Activated CD8-positive, alpha-beta memory T cell treated with anti-CD3 and anti-CD28 coated beads, Interleukin-2, amount 50 U/mL, for 24 hours (primary cell): Measurements from ENCODE around the gene JARID2.
"Not testable (repeated sequence)": the region's sequence is repeated elsewhere in the genome, so short reads cannot be mapped to it uniquely, and the experiment has no call there.

Source experiments
- DNase-seq: peaks from one replicate; pipeline ENCODE4 v3.0.0-alpha.2; 2020; ENCODE audit errors: extremely low read depth

The JARID2 gene

GRCh38 chr6:15288856-15289255, 43.0 kb downstream of the JARID2 start:
- no peak for DNase-seq

- not testable (repeated sequence) for DNase-seq
Observed at GRCh38 chr6:15289456-15289855, 43.6 kb downstream of the JARID2 start.

GRCh38 chr6:15290067-15290680, 44.3 kb downstream of the JARID2 start:
- DNase-seq = no peak

GRCh38 chr6:15290962-15291704, 45.3 kb downstream of the JARID2 start:
- DNase-seq = no peak

GRCh38 chr6:15292721-15293302, 46.9 kb downstream of the JARID2 start:
- DNase-seq = no peak

- no peak for DNase-seq
Observed at GRCh38 chr6:15293674-15294073, 47.8 kb downstream of the JARID2 start.

GRCh38 chr6:15294504-15294903, 48.6 kb downstream of the JARID2 start:
- DNase-seq = no peak

GRCh38 chr6:15296249-15296648, 50.4 kb downstream of the JARID2 start:
- DNase-seq = no peak

- no peak for DNase-seq
Observed at GRCh38 chr6:15296735-15297134, 50.9 kb downstream of the JARID2 start.

GRCh38 chr6:15297167-15297566, 51.3 kb downstream of the JARID2 start:
- DNase-seq = not testable (repeated sequence)

- DNase-seq = no peak
Observed at GRCh38 chr6:15297895-15298590, 52.2 kb downstream of the JARID2 start.

- peak; percentile 29 for DNase-seq
Observed at GRCh38 chr6:15299430-15300131, 53.7 kb downstream of the JARID2 start.

- DNase-seq = no peak
Observed at GRCh38 chr6:15301179-15302006, 55.5 kb downstream of the JARID2 start.

- DNase-seq = no peak
Observed at GRCh38 chr6:15303162-15303919, 57.5 kb downstream of the JARID2 start.

- DNase-seq = no peak
Observed at GRCh38 chr6:15303920-15304291, 58.0 kb downstream of the JARID2 start.

GRCh38 chr6:15304337-15305042, 58.6 kb downstream of the JARID2 start:
- no peak for DNase-seq

GRCh38 chr6:15305496-15305895, 59.6 kb downstream of the JARID2 start:
- DNase-seq = no peak

- DNase-seq = no peak
Observed at GRCh38 chr6:15305909-15306308, 60.0 kb downstream of the JARID2 start.

GRCh38 chr6:15308435-15309213, 62.8 kb downstream of the JARID2 start:
- DNase-seq = no peak
